HepG2 (cell line): ENCODE data around the gene MAT2A. TPM values are rescaled to one million over a fixed set of nuclear protein-coding genes. Genes with fewer than 3 reads are reported as not detected.

ENCODE experiments used
- ATAC-seq: fragments of 200-7000 bp; cut with Tn5 transposase; 3 replicates; pipeline ENCODE4 v1.9.1; 2020; ENCODE audit warnings: mild to moderate bottlenecking, moderate library complexity
- BruUV-seq: library from RNA; stranded (reverse); fragments of 400-500 nt; replicated peaks from 2 replicates; lab custom pipeline; 2021; lab: Mats Ljungman, UMichigan
- CTCF ChIA-PET: fragments of 300-600 bp; formaldehyde crosslinking; extraction: SDS; loops from one replicate; lab custom pipeline; 2021; ENCODE audit warnings: low total read pairs, inconsistent platforms, low intra/inter-chr PET ratio; lab: Yijun Ruan, JAX
- POLR2A ChIA-PET: fragments of 350-600 bp; sonication (Branson Sonifier 250); formaldehyde crosslinking; loops from one replicate; lab custom pipeline; 2020; ENCODE audit warnings: antibody characterized with exemption, inconsistent platforms; lab: Yijun Ruan, JAX
- DNase-seq: peaks from one replicate; pipeline ENCODE4 v3.0.0-alpha.2; 2015; ENCODE audit warnings: low spot score
- FAIRE-seq: peaks from 3 replicates; lab custom pipeline; 2011; peaks lifted over from hg19 to GRCh38; lab: Jason Lieb, UNC
- H2AFZ ChIP-seq: one replicate; pipeline ENCODE4 v1.6.1; 2011; ENCODE audit warnings: low read length, inconsistent platforms
- H3K27ac ChIP-seq: fragments of 300-600 bp; 3 replicates; pipeline ENCODE4 v1.8.0; 2011; ENCODE audit warnings: mixed run types, mild to moderate bottlenecking, mixed read lengths, low read length, inconsistent platforms; ENCODE audit not compliant: insufficient read depth; ENCODE audit errors: extremely low read length
- H3K27me3 ChIP-seq, 2 experiments: fragments of 200-600 bp in 1 of 2; 2 replicates in 1 of 2; 3 replicates in 1 of 2; pipeline versions ENCODE4 v1.6.0 to v1.8.0; 2011; ENCODE audit warnings: low read length in 2 of 2, mild to moderate bottlenecking in 2 of 2, moderate library complexity in 2 of 2, inconsistent platforms in 1 of 2; ENCODE audit not compliant: insufficient read depth in 2 of 2, control insufficient read depth in 1 of 2
- H3K36me3 ChIP-seq, 2 experiments: fragments of 200-600 bp in 1 of 2; replicated peaks in 1 of 2; 2 replicates in 1 of 2; 3 replicates in 1 of 2; pipeline versions ENCODE4 v1.5.1 to v1.8.0; 2011; ENCODE audit warnings: low read length in 2 of 2, inconsistent platforms in 1 of 2; ENCODE audit not compliant: insufficient read depth in 2 of 2, control insufficient read depth in 1 of 2
- H3K4me1 ChIP-seq: 2 replicates; pipeline ENCODE4 v1.5.1; 2012; ENCODE audit warnings: low read length, inconsistent platforms; ENCODE audit not compliant: insufficient read depth
- H3K4me2 ChIP-seq: 2 replicates; pipeline ENCODE4 v1.6.0; 2011; ENCODE audit warnings: low read depth, low read length, inconsistent platforms
- H3K4me3 ChIP-seq, 3 experiments: fragments of 200-600 bp in 1 of 3; sonication (generic), shearing (Covaris generic) in 1 of 3; replicated peaks in 1 of 3; 2 replicates each; pipeline ENCODE4 v1.5.1; 2011 to 2016; ENCODE audit warnings: low read length in 3 of 3, inconsistent platforms in 2 of 3, low read depth in 2 of 3, mild to moderate bottlenecking in 2 of 3, control low read depth in 1 of 3, mixed read lengths in 1 of 3; ENCODE audit not compliant: insufficient read depth in 1 of 3
- H3K79me2 ChIP-seq: one replicate; pipeline ENCODE4 v1.6.1; 2011; ENCODE audit warnings: low read length, inconsistent platforms; ENCODE audit not compliant: insufficient read depth
- H3K9ac ChIP-seq: 2 replicates; pipeline ENCODE4 v1.6.0; 2011; ENCODE audit warnings: mild to moderate bottlenecking, low read depth, low read length, inconsistent platforms; ENCODE audit not compliant: insufficient read depth
- H3K9me3 ChIP-seq: 2 replicates; pipeline ENCODE4 v1.5.1; 2012; ENCODE audit warnings: mild to moderate bottlenecking, low read length
- H4K20me1 ChIP-seq: 2 replicates; pipeline ENCODE4 v1.6.0; 2011; ENCODE audit warnings: inconsistent platforms, mild to moderate bottlenecking, low read length, moderate library complexity; ENCODE audit not compliant: insufficient read depth
- CCAR2 ChIP-seq: fragments of 200-400 bp; formaldehyde crosslinking; optimal IDR thresholded peaks from 2 replicates; pipeline ENCODE3; 2018; ENCODE audit warnings: low read depth, mild to moderate bottlenecking, low read length, moderate library complexity
- CHCHD3 ChIP-seq: sonication (generic); formaldehyde crosslinking; IDR thresholded peaks from 2 replicates; pipeline ENCODE4 v1.8.0; 2022; ENCODE audit warnings: mild to moderate bottlenecking, missing genetic modification reagents, moderate library complexity
- HNF4G ChIP-seq, 2 experiments: sonication (generic) in 1 of 2; formaldehyde crosslinking in 1 of 2; IDR thresholded peaks; 2 replicates each; pipeline versions ENCODE4 v1.4.0 to v1.6.1; 2011 to 2020; ENCODE audit warnings: borderline replicate concordance in 2 of 2, low read depth in 2 of 2, mild to moderate bottlenecking in 2 of 2, low read length in 1 of 2, missing genetic modification reagents in 1 of 2, moderate library complexity in 1 of 2
- JARID2 ChIP-seq: sonication (generic); formaldehyde crosslinking; IDR thresholded peaks from 2 replicates; pipeline ENCODE4 v1.8.1; 2023; ENCODE audit warnings: missing genetic modification reagents, inconsistent platforms; ENCODE audit not compliant: insufficient replicate concordance
- JDP2 ChIP-seq: sonication (generic); formaldehyde crosslinking; IDR thresholded peaks from 2 replicates; pipeline ENCODE4 v1.8.1; 2022; ENCODE audit warnings: missing genetic modification reagents, borderline replicate concordance
- RNF2 ChIP-seq: fragments of 450-650 bp; conservative IDR thresholded peaks from 2 replicates; pipeline ENCODE4 v1.6.1; 2016; ENCODE audit warnings: low read depth
- SCMH1 ChIP-seq: sonication (generic); formaldehyde crosslinking; IDR thresholded peaks from 2 replicates; pipeline ENCODE4 v1.9.0; 2021; ENCODE audit warnings: missing genetic modification reagents, mild to moderate bottlenecking, borderline replicate concordance
- ZKSCAN1 ChIP-seq: fragments of 150-350 bp; IDR thresholded peaks from 2 replicates; pipeline ENCODE4 v1.6.1; 2014; ENCODE audit warnings: low read length
- ZNF543 ChIP-seq: sonication (generic); formaldehyde crosslinking; IDR thresholded peaks from 2 replicates; pipeline ENCODE4 v1.4.0; 2020; ENCODE audit warnings: mild to moderate bottlenecking, missing genetic modification reagents
- WGBS: methylation state at CpG from one replicate; pipeline ENCODE4 v1.1.6; 2017; ENCODE audit warnings: low lambda C conversion rate; 5-methylcytosine and 5-hydroxymethylcytosine counted together
- in situ Hi-C: cut with HindIII; loops from 2 replicates; pipeline ENCODE4 v1.10.0; 2017; ENCODE audit warnings: low pct_unique_long_range_greater_than_20kb; ENCODE audit not compliant: extremely low pct_ligation_motif_present
- intact Hi-C: fragments of 100-400 bp; cut with micrococcal nuclease; formaldehyde crosslinking; loops from one replicate; pipeline ENCODE4 v1.10.0; 2022; ENCODE audit not compliant: unreplicated experiment
- polyA plus RNA-seq, 8 experiments: library from polyadenylated mRNA; depleted of rRNA in 3 of 8; stranded (reverse) in 7 of 8; unstranded in 1 of 8; fragments of >200 nt; fragmentation: Illumina TruSeq in 4 of 8; extraction: Trizol in 4 of 8; gene quantifications; 2 replicates each; pipeline versions ENCODE4 v1.2.1 to v1.2.3, GENCODE V29; 2011 to 2016; ENCODE audit warnings: low read depth in 4 of 8, missing spikeins in 1 of 8, mixed read lengths in 1 of 8; ENCODE audit not compliant: insufficient read depth in 1 of 8
- total RNA-seq, 5 experiments: library from RNA; depleted of rRNA; stranded (reverse); fragments of >200 nt; fragmentation: Illumina TruSeq; extraction: Trizol; gene quantifications; 2 replicates each; pipeline ENCODE4 v1.2.3, GENCODE V29; 2016; ENCODE audit warnings: low read depth in 1 of 5
- TF ChIP-seq, protein P1 (sequence below): sonication (generic); formaldehyde crosslinking; IDR thresholded peaks from one replicate; pipeline ENCODE4 v1.5.1; 2020; ENCODE audit warnings: mild to moderate bottlenecking, missing genetic modification reagents; ENCODE audit errors: not compliant biosample characterization
- TF ChIP-seq, protein P2 (sequence below): sonication (generic); formaldehyde crosslinking; IDR thresholded peaks from 2 replicates; pipeline ENCODE4 v1.5.0; 2020; ENCODE audit warnings: mild to moderate bottlenecking, missing genetic modification reagents
- TF ChIP-seq, protein P3 (sequence below): sonication (generic); formaldehyde crosslinking; IDR thresholded peaks from 2 replicates; pipeline ENCODE4 v1.5.0; 2020; ENCODE audit warnings: missing genetic modification reagents, mild to moderate bottlenecking, borderline replicate concordance

MAT2A gene
- total and polyA plus RNA-seq, 2 of the 13 experiments (the other 11 are each of a cell fraction or from before 2014, with no cell fraction given): 155 to 331 TPM

- TF ChIP-seq, protein P1, sequence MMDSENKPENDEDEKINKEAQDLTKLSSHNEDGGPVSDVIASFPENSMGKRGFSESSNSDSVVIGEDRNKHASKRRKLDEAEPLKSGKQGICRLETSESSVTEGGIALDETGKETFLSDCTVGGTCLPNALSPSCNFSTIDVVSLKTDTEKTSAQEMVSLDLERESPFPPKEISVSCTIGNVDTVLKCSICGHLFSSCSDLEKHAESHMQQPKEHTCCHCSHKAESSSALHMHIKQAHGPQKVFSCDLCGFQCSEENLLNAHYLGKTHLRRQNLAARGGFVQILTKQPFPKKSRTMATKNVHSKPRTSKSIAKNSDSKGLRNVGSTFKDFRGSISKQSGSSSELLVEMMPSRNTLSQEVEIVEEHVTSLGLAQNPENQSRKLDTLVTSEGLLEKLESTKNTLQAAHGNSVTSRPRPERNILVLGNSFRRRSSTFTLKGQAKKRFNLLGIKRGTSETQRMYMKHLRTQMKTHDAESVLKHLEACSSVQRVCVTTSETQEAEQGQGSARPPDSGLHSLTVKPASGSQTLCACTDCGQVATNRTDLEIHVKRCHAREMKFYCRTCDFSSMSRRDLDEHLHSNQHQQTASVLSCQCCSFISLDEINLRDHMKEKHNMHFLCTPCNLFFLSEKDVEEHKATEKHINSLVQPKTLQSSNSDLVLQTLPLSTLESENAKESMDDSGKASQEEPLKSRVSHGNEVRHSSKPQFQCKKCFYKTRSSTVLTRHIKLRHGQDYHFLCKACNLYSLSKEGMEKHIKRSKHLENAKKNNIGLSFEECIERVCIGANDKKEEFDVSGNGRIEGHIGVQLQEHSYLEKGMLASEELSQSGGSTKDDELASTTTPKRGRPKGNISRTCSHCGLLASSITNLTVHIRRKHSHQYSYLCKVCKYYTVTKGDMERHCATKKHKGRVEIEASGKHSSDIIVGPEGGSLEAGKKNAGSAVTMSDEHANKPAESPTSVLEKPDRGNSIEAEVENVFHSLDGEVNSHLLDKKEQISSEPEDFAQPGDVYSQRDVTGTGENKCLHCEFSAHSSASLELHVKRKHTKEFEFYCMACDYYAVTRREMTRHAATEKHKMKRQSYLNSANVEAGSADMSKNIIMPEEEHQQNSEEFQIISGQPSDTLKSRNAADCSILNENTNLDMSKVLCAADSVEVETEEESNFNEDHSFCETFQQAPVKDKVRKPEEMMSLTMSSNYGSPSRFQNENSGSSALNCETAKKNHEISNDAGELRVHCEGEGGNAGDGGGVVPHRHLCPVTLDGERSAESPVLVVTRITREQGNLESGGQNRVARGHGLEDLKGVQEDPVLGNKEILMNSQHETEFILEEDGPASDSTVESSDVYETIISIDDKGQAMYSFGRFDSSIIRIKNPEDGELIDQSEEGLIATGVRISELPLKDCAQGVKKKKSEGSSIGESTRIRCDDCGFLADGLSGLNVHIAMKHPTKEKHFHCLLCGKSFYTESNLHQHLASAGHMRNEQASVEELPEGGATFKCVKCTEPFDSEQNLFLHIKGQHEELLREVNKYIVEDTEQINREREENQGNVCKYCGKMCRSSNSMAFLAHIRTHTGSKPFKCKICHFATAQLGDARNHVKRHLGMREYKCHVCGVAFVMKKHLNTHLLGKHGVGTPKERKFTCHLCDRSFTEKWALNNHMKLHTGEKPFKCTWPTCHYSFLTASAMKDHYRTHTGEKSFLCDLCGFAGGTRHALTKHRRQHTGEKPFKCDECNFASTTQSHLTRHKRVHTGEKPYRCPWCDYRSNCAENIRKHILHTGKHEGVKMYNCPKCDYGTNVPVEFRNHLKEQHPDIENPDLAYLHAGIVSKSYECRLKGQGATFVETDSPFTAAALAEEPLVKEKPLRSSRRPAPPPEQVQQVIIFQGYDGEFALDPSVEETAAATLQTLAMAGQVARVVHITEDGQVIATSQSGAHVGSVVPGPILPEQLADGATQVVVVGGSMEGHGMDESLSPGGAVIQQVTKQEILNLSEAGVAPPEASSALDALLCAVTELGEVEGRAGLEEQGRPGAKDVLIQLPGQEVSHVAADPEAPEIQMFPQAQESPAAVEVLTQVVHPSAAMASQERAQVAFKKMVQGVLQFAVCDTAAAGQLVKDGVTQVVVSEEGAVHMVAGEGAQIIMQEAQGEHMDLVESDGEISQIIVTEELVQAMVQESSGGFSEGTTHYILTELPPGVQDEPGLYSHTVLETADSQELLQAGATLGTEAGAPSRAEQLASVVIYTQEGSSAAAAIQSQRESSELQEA (CRISPR knock-in tag): no peak
Measured at GRCh38 chr2:85564144-85564563, 25.2 kb downstream of the MAT2A start (continued).

GRCh38 chr2:85566265-85566664 is 27.3 kb downstream of the MAT2A start:
- peaks cover 0 to 7% of the 10 kb centered on the region in 2 experiments; a peak in 2 of 5 replicates for H3K27me3 ChIP-seq
- ATAC-seq (no peak), FAIRE-seq (no peak), DNase-seq (no peak)
- H3K79me2 ChIP-seq: no peaks in the 10 kb centered on the region
- BruUV-seq: no TSS peak
- no peaks in the 10 kb centered on the region for H3K9me3 ChIP-seq
- no peak overlapping the region for H3K4me3 ChIP-seq
- intact Hi-C loops (no loop called here), in situ Hi-C loops (no loop called here)
- H3K9ac ChIP-seq: no peak overlapping the region
- H3K27ac ChIP-seq: no peak overlapping the region
- H2AFZ ChIP-seq: no peak overlapping the region
- CTCF ChIA-PET: no interaction called here
- H3K4me2 ChIP-seq: no peak overlapping the region
- POLR2A ChIA-PET: interaction anchor here (1.4 to 20.8 kb wide), 3 partner anchors 8 to 33 kb away, joined by 3 to 645 read pairs (median 8); partner anchors contain the start of genes C2orf68, RNF181 and TMEM150A
- no peaks in the 10 kb centered on the region for H3K36me3 ChIP-seq
- no peaks in the 10 kb centered on the region for H4K20me1 ChIP-seq
- H3K4me1 ChIP-seq: peaks cover 25% of the 10 kb centered on the region
- 26% methylated on average over 4 of the region's 4 CpGs for WGBS
- no peak for TF ChIP-seq JDP2 (CRISPR knock-in tag)
- TF ChIP-seq RNF2: no peak
- TF ChIP-seq, protein P2, sequence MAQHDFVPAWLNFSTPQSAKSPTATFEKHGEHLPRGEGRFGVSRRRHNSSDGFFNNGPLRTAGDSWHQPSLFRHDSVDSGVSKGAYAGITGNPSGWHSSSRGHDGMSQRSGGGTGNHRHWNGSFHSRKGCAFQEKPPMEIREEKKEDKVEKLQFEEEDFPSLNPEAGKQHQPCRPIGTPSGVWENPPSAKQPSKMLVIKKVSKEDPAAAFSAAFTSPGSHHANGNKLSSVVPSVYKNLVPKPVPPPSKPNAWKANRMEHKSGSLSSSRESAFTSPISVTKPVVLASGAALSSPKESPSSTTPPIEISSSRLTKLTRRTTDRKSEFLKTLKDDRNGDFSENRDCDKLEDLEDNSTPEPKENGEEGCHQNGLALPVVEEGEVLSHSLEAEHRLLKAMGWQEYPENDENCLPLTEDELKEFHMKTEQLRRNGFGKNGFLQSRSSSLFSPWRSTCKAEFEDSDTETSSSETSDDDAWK (CRISPR knock-in tag): no peak
- TF ChIP-seq CHCHD3 (CRISPR knock-in tag): no peak
- TF ChIP-seq JARID2 (CRISPR knock-in tag): no peak
- no peak for TF ChIP-seq SCMH1 (CRISPR knock-in tag)
- TF ChIP-seq CCAR2: no peak
- TF ChIP-seq, protein P3, sequence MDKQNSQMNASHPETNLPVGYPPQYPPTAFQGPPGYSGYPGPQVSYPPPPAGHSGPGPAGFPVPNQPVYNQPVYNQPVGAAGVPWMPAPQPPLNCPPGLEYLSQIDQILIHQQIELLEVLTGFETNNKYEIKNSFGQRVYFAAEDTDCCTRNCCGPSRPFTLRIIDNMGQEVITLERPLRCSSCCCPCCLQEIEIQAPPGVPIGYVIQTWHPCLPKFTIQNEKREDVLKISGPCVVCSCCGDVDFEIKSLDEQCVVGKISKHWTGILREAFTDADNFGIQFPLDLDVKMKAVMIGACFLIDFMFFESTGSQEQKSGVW: no peak
- no peak for TF ChIP-seq ZKSCAN1
- no peak for TF ChIP-seq ZNF543 (CRISPR knock-in tag)
- peak; percentile 35; the same call in 1 of the 2 replicates for TF ChIP-seq HNF4G (IDR thresholded peaks at IDR 0.05; ENCODE audit: borderline replicate concordance, low read depth, low read length)
- no peak for TF ChIP-seq HNF4G (CRISPR knock-in tag; IDR thresholded peaks at IDR 0.05; ENCODE audit: borderline replicate concordance, low read depth)
